Epithelial cell of esophagus (primary cell): ENCODE measurements around the gene TRAPPC8.

ENCODE experiments used
- DNase-seq: peaks from one replicate; pipeline ENCODE4 v3.0.0; 2010; ENCODE audit warnings: low read depth
- H3K4me3 ChIP-seq: 2 replicates; pipeline ENCODE4 v1.5.1; 2011; ENCODE audit warnings: mild to moderate bottlenecking, low read length, control low read depth
- TF ChIP-seq, protein P1 (sequence below): IDR thresholded peaks from 2 replicates; pipeline ENCODE4 v1.5.1; 2011; ENCODE audit warnings: low read depth, mild to moderate bottlenecking, low read length, control low read depth, inconsistent platforms; ENCODE audit not compliant: insufficient read depth; ENCODE audit errors: missing control alignments

TRAPPC8 gene

DNA sequence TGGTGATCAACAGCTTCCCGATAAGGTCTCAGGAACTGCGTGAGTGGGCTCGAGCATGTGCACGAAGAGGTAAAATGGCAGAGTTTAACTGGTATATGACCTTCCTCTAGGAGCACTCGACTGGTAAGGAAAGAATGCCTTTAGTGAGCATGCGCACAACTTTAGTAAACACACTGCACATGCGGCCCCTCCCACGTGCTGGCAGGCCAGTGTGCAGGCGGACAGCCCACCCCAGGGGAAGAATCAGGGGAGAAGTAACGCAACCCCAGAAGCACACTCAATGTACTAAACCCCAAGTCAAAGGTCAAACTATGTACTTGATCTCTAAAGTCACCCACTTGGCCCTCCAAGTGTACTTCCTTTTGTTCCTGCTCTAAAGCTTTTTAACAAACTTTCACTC lies 153.5 kb downstream of the TRAPPC8 start:
- no peak for DNase-seq
- no peak overlapping the region for H3K4me3 ChIP-seq
- TF ChIP-seq, protein P1, sequence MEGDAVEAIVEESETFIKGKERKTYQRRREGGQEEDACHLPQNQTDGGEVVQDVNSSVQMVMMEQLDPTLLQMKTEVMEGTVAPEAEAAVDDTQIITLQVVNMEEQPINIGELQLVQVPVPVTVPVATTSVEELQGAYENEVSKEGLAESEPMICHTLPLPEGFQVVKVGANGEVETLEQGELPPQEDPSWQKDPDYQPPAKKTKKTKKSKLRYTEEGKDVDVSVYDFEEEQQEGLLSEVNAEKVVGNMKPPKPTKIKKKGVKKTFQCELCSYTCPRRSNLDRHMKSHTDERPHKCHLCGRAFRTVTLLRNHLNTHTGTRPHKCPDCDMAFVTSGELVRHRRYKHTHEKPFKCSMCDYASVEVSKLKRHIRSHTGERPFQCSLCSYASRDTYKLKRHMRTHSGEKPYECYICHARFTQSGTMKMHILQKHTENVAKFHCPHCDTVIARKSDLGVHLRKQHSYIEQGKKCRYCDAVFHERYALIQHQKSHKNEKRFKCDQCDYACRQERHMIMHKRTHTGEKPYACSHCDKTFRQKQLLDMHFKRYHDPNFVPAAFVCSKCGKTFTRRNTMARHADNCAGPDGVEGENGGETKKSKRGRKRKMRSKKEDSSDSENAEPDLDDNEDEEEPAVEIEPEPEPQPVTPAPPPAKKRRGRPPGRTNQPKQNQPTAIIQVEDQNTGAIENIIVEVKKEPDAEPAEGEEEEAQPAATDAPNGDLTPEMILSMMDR = no peak

DNA sequence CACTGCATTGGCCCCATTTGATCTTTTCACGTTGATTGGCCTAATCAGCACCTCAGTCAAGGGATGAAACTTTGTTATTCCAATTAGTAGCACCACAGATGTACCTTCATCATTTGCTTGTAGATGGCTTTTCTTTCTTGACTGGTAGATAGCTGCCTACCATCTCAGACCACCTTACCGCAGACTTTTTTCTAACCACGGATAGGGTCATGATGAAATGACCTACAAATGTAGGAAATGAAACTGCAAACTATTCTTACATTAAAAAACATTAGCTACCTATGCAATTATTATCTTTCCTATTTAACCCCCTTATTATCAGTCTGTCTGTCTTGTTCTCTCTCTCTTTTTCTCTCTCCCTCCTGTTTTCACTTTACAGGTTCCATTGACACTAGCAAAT lies 159.9 kb downstream of the TRAPPC8 start:
- DNase-seq = no peak
- TF ChIP-seq, protein P1 = no peak
- no peak overlapping the region for H3K4me3 ChIP-seq
